ENCODE results near the gene ZNF385D.

- TF ChIP-seq CTCF (conservative IDR thresholded peaks at IDR 0.05) (no peak), EZH2 (IDR thresholded peaks at IDR 0.05; ENCODE audit: low read depth) (no peak)
Measured at GRCh38 chr3:21624524-21624923, 126.5 kb downstream of the ZNF385D start.

Data from PC-9 (cell line).